WI38 (cell line): ENCODE data around the gene HIBADH.

ENCODE experiments used
- H3K4me3 ChIP-seq: 2 replicates; pipeline ENCODE4 v1.5.1; 2011; ENCODE audit warnings: low read depth, mild to moderate bottlenecking, control low read depth, low read length
- TF ChIP-seq, protein P1 (sequence below): IDR thresholded peaks from 2 replicates; pipeline ENCODE4 v1.5.1; 2012; ENCODE audit warnings: low read depth, mild to moderate bottlenecking, control low read depth, low read length

HIBADH gene

DNA sequence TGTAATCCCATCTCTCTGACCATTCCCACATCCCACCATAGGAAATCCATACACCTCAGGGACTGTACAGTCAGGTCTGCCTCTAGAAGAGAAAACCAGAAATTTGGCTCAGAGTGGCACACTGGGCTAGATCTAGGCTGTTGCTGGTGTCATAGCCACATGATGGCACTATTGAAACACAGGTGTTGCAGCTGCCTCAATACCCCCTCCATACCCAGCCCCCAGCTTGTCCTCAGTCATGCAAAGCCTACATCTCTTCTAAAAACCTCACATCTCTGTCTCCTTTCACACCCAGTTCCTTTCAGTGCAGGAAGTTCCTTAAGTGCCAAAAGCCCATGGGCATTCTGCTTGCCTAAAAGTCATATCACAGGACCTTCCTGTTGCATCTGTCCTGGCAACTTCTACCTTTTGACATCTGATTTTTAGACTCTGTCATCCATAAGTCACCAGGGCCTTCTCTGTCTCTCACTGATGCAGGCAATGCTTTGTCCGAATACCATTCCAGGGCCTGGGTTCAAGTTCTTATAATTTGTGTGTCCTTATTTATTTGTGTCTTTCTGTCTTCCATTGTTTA is 27.0 kb upstream of the HIBADH start:
- TF ChIP-seq, protein P1, sequence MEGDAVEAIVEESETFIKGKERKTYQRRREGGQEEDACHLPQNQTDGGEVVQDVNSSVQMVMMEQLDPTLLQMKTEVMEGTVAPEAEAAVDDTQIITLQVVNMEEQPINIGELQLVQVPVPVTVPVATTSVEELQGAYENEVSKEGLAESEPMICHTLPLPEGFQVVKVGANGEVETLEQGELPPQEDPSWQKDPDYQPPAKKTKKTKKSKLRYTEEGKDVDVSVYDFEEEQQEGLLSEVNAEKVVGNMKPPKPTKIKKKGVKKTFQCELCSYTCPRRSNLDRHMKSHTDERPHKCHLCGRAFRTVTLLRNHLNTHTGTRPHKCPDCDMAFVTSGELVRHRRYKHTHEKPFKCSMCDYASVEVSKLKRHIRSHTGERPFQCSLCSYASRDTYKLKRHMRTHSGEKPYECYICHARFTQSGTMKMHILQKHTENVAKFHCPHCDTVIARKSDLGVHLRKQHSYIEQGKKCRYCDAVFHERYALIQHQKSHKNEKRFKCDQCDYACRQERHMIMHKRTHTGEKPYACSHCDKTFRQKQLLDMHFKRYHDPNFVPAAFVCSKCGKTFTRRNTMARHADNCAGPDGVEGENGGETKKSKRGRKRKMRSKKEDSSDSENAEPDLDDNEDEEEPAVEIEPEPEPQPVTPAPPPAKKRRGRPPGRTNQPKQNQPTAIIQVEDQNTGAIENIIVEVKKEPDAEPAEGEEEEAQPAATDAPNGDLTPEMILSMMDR: no peak
- no peak overlapping the region for H3K4me3 ChIP-seq

- TF ChIP-seq, protein P1: no peak
- no peak overlapping the region for H3K4me3 ChIP-seq
Measured at GRCh38 chr7:27689150-27689549, 26.5 kb upstream of the HIBADH start.

DNA sequence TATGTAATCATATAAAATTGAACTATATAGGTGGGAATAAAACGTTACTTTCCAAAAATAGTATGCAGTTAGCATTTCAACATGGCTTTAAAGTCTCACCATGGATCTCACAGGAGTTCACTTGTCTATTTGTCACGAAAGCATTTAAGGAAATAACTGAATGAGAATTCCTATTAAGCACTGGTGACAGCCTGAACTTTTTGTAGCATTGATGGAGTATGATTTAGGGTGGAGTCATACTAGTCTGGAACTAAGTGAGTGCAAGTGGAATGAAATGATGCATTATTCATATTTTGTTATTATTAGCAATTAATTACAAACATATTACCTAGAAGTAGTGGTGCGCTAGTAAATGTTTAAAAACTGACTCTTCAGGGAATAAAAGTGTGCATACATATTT is 26.0 kb upstream of the HIBADH start:
- TF ChIP-seq, protein P1: no peak
- no peak overlapping the region for H3K4me3 ChIP-seq

DNA sequence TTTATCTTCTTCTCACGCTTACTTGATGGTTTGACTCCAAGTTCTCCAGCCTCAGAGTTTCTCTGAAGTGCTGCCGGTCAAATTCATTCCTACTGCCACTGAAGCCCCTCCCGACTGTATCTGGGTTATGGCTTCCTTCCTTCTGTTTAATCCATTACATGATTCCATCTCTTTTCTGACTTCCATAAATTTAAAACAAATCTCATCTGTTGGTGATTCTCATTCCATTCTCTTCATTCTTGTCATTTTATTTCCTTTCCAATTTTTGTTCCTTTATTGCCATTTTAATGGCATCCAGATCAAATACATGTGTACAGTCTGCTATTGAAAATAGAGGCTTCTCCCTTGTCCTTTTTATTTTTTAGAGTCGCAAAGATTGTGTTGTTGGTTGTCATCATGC is 25.4 kb upstream of the HIBADH start:
- TF ChIP-seq, protein P1: no peak
- no peak overlapping the region for H3K4me3 ChIP-seq

GRCh38 chr7:27686315-27686714 is 23.6 kb upstream of the HIBADH start:
- TF ChIP-seq, protein P1: no peak
- no peak overlapping the region for H3K4me3 ChIP-seq

DNA sequence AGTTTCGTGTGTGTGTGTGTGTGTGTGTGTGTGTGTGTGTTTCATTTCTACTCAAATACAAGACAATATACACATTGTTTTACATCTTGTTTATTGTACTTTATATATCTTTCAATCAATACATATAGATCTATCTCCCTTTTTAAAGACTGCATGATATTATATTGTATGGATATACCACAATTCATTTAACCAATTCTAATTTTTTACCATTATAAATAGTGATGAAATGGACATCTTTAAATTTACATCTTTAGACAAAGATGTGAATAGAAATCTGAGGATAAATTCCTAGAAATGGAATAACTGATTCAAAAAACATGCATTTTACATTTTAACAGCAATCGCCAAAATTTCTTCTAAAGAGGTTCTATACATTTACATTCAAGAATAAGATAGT is 23.2 kb upstream of the HIBADH start:
- TF ChIP-seq, protein P1: no peak
- H3K4me3 ChIP-seq: no peak overlapping the region

DNA sequence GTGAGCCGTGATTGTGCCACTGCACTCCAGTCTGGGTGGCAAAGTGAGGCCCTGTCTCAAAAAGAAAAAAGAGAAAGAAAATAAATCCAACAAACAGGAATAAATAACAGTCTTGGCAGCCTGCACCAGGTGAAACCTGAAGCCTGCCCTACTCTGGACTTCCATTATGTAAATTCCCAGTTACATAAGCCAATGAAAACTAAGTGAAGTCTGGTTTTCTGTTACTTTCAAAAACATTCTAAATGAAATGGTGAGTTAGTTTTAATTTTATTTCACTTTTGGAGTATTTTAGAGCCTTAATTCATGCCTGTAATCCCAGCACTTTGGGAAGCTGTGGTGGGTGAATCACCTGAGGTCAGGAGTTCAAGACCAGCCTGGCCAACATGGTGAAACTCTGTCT is 22.5 kb upstream of the HIBADH start:
- TF ChIP-seq, protein P1: no peak
- no peak overlapping the region for H3K4me3 ChIP-seq
